Measurements from ENCODE around the gene IL4I1. TPM values are rescaled to one million over a fixed set of nuclear protein-coding genes. Genes with fewer than 3 reads are reported as not detected.

IL4I1 gene, protein sequence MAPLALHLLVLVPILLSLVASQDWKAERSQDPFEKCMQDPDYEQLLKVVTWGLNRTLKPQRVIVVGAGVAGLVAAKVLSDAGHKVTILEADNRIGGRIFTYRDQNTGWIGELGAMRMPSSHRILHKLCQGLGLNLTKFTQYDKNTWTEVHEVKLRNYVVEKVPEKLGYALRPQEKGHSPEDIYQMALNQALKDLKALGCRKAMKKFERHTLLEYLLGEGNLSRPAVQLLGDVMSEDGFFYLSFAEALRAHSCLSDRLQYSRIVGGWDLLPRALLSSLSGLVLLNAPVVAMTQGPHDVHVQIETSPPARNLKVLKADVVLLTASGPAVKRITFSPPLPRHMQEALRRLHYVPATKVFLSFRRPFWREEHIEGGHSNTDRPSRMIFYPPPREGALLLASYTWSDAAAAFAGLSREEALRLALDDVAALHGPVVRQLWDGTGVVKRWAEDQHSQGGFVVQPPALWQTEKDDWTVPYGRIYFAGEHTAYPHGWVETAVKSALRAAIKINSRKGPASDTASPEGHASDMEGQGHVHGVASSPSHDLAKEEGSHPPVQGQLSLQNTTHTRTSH
- total RNA-seq (2022; extraction: Qiagen RNA extraction; ENCODE audit: low read depth): 0.59 to 1.8 TPM (median 0.79 TPM) in 5 replicates

DNA sequence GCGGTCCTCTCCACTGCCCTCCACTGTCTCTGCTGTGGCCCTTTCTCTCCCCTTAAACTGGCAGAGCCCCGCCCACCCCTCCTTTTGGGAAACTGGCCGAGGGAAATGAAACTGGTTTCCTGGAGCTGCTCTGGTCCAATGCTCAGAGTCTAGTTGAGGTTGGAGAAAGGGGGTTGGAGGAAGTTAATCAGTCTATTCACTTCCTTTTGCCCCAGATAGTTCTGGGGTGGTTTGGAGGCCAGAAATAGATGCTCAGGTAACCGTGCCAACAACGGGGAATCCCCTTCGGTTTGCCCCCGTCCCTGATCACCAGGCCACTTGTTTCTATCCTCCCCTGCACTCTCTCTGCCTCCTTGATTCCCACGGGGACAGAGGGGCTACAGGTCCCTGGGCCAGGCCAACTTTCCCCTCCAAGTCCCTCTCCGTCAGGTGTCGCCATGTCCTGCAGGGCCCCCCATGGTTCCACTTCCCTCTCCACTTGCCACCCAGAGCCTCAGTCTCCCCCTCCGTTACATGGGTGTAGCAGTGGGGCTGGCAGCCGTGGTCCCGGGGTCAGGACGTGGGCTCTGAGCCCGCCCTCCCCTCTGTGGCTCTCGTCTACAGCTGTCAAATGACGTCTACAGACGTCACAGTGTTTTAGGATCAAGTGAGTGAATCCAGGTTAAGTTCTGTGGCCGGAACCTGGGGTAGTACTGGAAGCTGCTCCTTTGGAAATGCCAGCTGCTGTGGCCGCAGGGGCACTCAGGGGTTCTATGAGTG lies at the start of gene IL4I1:
IL4I1 (minus strand) TSS at position 25 of the 759 bp plus-strand sequence. CDS start 727 bp downstream, outside the sequence.

DNA sequence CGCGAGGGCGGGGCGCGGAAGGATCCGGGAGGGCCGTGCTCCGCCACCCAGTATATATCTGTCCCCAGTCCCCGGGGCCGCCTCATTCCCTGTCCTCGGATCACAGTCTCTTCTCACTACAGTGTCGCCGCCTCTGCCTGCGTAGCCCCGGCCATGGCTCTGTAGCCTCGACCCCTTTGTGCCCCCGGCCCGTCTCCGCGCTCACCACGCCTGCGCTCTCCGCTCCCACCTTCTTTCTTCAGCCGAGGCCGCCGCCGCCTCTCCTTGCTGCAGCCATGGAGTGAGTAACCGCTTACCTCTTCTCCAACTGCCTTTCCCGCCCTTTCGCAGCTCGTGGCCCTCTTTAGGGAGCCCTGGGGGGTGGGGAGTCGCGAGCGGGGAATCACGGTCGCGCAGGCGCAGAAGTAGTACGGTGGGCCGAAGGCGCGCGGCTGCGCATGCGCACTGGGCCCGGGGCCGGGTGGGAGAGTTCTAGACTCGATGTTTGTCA lies 32.5 kb upstream of the IL4I1 start, which contains the start of the genes ATF5 and NUP62:
ATF5 (plus strand) TSS at position 85 of the 490 bp plus-strand sequence. CDS start 1,646 bp downstream, outside the sequence.
NUP62 (minus strand) TSS at position 384 of the 490 bp plus-strand sequence. CDS start 19,697 bp downstream, outside the sequence.

DNA sequence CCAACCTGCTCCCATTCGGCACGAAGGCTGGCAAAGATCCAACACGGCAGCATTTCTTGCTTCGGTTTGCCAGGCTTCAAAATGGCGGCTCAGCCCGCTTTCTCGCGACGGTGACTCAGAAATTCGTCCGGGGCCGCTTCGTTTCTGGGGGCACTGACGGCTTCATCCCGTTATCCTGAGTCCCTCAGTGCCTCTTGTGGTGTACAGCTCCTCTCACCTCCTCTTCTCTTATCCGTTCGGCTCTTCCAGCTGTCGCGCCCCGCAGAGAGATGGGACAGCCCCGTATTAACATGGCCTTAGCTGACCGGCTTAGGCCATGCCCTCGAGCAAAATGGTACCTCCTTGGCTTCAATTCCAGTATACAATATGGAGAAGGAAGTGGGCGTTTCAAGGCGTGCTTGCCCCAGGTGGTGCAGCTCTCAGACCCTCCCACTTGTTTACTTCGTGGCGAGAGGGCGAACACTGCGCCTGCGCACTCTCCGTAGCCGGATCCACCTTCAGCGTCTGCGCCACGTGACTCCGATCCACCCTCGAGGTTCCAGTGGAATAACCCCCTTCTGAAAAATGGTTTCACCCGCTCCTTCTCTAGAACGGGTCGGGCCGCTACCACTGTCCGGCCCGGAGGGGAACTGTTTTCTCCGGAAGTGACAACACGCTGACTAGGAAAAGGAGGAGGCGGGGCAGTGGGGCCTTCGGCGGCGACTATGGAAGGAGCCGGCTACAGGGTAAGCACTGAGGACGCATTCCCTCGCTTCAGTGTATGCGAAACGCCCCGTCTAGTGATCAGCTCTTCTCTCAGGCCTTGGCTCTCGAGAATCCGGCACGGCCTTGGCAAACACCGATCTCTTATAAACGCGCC lies 19.4 kb downstream of the IL4I1 start, which contains the start of the genes AKT1S1 and TBC1D17:
AKT1S1 (minus strand) TSS at position 336 of the 859 bp plus-strand sequence. CDS start 4,060 bp downstream, outside the sequence.
TBC1D17 (plus strand) TSS at position 683 of the 859 bp plus-strand sequence; CDS start at position 705, 22 bp downstream.

DNA sequence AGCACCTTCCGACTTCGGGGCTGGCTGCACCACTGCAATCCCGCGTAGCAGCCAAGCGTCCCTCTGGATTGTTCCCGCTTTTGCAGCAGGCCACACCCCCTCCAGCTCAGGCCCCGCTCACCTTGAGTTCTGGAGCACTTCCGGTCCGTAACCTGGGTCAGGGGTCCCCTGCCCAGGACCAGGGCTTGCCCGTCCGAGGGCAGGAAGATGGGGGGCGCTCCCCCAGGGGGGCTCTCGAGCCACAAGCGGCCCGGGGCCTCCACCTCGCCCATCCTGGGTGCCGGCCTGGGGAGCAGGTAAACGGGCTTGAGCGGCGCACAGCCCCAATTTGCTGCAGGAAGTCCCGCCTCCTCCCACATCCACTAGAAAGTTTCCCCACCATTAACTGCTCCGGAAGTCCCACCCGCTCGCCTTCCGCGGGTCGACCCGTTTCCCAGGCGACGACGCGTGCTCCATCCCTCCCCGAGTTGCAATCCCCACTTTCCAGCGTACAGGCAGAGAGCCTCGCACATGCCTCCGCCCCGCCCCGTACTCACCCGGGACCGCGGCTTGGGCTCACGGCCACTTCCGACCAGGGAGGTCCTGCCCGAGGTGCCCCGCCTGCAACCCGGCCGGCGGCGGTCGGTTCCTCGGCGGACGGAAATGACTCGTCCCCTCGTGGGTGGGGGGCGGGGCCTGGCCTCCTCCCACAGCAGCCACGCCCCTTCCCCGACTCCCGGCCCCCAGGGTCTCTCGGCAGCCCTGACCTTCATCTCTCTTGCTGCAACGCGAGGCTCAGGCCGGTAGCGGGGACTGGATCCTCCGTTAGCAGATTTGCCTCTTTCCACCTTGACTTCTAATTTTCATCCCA lies 29.5 kb downstream of the IL4I1 start, which contains the start of gene PNKP:
PNKP (minus strand) TSS at position 644 of the 850 bp plus-strand sequence; CDS start at position 272, 372 bp downstream.

DNA sequence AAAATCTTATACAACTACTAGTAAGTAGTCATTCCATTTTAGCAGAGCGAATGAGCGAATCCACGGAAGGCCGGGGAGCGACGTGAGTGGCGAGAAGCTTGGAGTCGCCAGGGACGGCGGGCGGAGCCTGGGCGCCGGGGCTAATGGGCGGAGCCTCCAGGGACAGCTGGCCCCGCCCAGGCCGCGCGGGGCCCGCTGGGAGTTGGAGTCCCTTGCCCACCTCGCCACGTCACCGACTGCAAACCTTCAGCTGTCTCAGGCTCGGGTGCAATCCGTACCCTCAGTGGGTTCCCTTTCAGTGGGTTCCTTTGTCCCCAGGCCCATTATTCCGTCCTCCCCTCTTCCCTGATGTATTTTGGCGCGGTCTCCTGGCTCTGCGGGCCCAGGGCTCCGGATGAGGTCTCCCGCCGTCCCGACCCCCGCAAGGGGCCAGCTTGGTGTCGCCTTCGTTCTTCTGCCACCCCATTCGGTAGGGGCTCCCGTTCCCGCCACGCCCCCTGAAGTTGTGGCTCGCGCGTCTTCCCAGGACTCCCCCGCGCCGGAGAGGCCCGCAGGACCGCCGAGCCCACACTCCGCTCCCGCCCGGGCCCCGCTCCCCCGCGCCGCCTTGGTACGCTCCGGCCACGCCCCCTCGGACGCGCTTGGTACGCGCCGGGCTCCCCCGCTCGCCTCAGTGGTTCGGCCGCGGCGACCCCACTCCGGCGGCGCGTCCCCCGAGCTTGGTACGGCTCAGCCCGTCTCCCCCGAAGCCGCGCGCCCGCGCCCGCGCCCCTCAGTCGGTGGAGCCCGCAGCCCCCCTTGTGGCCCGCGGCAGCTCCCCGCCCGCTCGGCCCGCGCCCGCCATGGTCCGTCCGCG lies 46.0 kb downstream of the IL4I1 start, which contains the start of gene PTOV1:
PTOV1 (plus strand) TSS at position 673 of the 856 bp plus-strand sequence.

Other genes with a start within 250 kb of the IL4I1 start
- gene IRF3, start 231.0 kb downstream of the IL4I1 start, total RNA-seq (2022; extraction: Qiagen RNA extraction; ENCODE audit: low read depth): 83.2 to 108 TPM (median 101 TPM) in 5 replicates
- 51.6 to 75.3 TPM (median 73.0 TPM) in 5 replicates for gene BCL2L12, start 231.0 kb downstream of the IL4I1 start, total RNA-seq (2022; extraction: Qiagen RNA extraction; ENCODE audit: low read depth)
- 407 to 437 TPM (median 431 TPM) in 5 replicates for gene PRMT1, start 219.6 kb downstream of the IL4I1 start, total RNA-seq (2022; extraction: Qiagen RNA extraction; ENCODE audit: low read depth)
- gene ADM5, start 207.3 kb downstream of the IL4I1 start, total RNA-seq (2022; extraction: Qiagen RNA extraction; ENCODE audit: low read depth): 3.9 to 6.9 TPM (median 5.9 TPM) in 5 replicates
- gene CPT1C, start 205.8 kb downstream of the IL4I1 start, total RNA-seq (2022; extraction: Qiagen RNA extraction; ENCODE audit: low read depth): 11.6 to 14.1 TPM (median 12.2 TPM) in 5 replicates
- gene TSKS, start 133.6 kb downstream of the IL4I1 start, total RNA-seq (2022; extraction: Qiagen RNA extraction; ENCODE audit: low read depth): not detected in 5 replicates
- 40.1 to 57.4 TPM (median 50.9 TPM) in 5 replicates for gene AP2A1, start 129.9 kb downstream of the IL4I1 start, total RNA-seq (2022; extraction: Qiagen RNA extraction; ENCODE audit: low read depth)
- gene FUZ, start 83.6 kb downstream of the IL4I1 start, total RNA-seq (2022; extraction: Qiagen RNA extraction; ENCODE audit: low read depth): 14.0 to 15.8 TPM (median 14.6 TPM) in 5 replicates
- gene MED25, start 78.6 kb downstream of the IL4I1 start, total RNA-seq (2022; extraction: Qiagen RNA extraction; ENCODE audit: low read depth): 44.3 to 77.3 TPM (median 61.4 TPM) in 5 replicates
- gene PTOV1, start 45.7 kb downstream of the IL4I1 start, total RNA-seq (2022; extraction: Qiagen RNA extraction; ENCODE audit: low read depth): 109 to 166 TPM (median 155 TPM) in 5 replicates
- 39.7 to 55.3 TPM (median 47.3 TPM) in 5 replicates for gene PNKP, start 29.3 kb downstream of the IL4I1 start, total RNA-seq (2022; extraction: Qiagen RNA extraction; ENCODE audit: low read depth)
- gene AKT1S1, start 19.5 kb downstream of the IL4I1 start, total RNA-seq (2022; extraction: Qiagen RNA extraction; ENCODE audit: low read depth): 66.3 to 117 TPM (median 109 TPM) in 5 replicates
- 21.7 to 25.3 TPM (median 22.1 TPM) in 5 replicates for gene TBC1D17, start 19.2 kb downstream of the IL4I1 start, total RNA-seq (2022; extraction: Qiagen RNA extraction; ENCODE audit: low read depth)
- 45.7 to 62.6 TPM (median 55.7 TPM) in 5 replicates for gene ATF5, start 32.3 kb upstream of the IL4I1 start, total RNA-seq (2022; extraction: Qiagen RNA extraction; ENCODE audit: low read depth)
- 77.8 to 99.6 TPM (median 94.7 TPM) in 5 replicates for gene NUP62, start 32.6 kb upstream of the IL4I1 start, total RNA-seq (2022; extraction: Qiagen RNA extraction; ENCODE audit: low read depth)
- gene SIGLEC11, start 64.3 kb upstream of the IL4I1 start, total RNA-seq (2022; extraction: Qiagen RNA extraction; ENCODE audit: low read depth): not detected in 5 replicates
- 36.3 to 42.8 TPM (median 38.5 TPM) in 5 replicates for gene VRK3, start 128.5 kb upstream of the IL4I1 start, total RNA-seq (2022; extraction: Qiagen RNA extraction; ENCODE audit: low read depth)
- 8.7 to 10.8 TPM (median 10.4 TPM) in 5 replicates for gene ZNF473, start 129.1 kb upstream of the IL4I1 start, total RNA-seq (2022; extraction: Qiagen RNA extraction; ENCODE audit: low read depth)

Data from A549 treated with RU486 at 1 μM for 4 hours (cell line).